HG03066 (cell line): ENCODE data around the gene PMEPA1.
A peak's percentile ranks its signal among the peaks of the same experiment; 100 is the strongest.

ENCODE experiments used
- ATAC-seq: cut with Tn5 transposase; IDR thresholded peaks from one replicate; pipeline ENCODE4 v1.9.1; 2021; ENCODE audit warnings: low read depth; ENCODE audit not compliant: unreplicated experiment

The PMEPA1 gene, protein sequence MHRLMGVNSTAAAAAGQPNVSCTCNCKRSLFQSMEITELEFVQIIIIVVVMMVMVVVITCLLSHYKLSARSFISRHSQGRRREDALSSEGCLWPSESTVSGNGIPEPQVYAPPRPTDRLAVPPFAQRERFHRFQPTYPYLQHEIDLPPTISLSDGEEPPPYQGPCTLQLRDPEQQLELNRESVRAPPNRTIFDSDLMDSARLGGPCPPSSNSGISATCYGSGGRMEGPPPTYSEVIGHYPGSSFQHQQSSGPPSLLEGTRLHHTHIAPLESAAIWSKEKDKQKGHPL

DNA sequence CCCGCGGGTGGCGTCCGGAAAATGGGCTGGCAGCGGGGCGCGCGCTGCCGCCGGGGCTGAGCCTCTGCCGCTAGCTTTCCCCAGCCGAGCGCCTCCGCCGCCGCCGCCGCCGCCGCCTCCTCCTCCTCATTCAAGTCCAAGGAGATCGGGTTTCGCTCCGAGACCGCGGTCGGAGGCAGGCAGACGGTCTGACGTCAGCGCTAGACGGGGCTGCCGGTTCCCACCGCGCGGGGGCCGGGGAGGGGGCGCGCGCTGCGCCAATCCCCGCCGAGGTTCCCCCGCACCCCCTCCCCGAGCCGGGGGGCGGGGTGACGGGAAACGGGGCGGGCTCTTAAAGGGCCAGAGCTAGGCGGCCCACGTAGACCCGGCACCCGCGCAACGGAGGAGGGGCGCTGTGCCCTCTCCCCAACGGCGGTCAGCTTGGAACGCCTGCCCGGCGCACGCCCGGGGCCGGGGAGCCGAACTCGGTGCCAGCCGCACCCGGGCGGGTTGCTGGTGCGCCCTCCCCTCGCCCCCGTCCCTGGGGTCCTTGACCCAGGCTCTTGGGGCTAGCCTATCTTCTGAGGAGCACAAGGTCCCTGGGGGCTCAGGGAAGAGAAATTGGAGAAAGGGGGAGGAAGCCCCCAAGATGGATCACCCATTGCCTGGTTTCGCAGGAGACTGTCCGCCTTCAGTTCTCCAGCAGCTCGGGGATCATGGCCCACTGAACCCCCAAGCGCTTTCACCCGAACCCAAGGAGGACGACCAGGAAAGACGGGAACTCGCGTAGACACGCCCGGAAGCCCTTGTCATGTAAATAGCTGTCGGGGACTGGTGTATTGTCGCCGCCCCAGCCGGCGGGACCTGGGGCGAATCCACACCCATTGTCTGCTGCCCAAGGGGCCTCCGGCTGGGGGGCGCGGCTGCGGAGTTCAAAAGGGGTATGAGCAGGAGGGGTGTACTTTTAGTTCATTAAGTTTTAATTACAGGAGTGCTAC, at the start of gene PMEPA1:
Gene PMEPA1 (minus strand): TSS at position 193 of the 977 bp plus-strand sequence. CDS start 433 bp downstream, outside the sequence.
- ATAC-seq: peak; percentile 64

DNA sequence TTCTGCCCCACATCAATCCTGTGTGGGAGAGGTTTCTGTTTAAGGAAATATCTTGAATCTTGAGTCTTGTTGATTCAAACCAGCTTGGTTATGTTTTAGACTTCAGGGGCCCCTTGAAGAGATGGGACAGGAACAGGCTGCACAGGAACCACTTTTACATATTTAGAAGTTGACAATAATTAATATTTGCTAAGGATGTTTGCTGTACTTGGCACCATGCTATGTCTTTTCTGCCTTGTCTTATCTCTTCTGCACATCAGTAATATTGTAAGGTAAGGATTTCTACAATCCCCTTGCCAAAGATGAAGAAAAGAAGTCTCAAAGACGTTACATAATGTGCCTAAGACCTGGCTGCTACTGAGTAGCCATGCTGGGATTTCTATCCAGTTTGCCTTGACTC, 48.0 kb upstream of the PMEPA1 start:
- ATAC-seq: no peak

- ATAC-seq: no peak
These were observed 47.1 kb upstream of the PMEPA1 start for GRCh38 chr20:57756921-57757320.

GRCh38 chr20:57756213-57756612, 46.4 kb upstream of the PMEPA1 start:
- ATAC-seq: no peak

DNA sequence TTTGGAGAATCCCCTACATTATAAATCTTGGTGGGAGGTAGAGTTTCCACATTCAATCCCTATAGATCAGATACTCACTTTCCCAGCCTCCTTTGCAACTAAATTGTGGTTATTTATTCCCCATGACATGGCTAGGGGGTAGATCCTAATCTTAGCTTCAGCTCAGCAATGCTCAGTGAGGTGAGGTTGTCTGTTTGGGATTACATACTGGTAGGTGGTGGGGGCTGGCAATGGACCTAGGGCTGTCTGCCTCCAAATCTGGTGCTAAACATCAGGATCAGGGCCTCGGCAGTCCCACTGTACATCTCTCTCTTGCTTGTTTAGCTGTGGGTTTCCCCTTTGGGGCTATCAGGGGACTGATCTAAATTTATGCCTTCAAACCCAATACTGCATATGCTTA, 45.8 kb upstream of the PMEPA1 start:
- no peak for ATAC-seq

- no peak for ATAC-seq
These were observed 44.4 kb upstream of the PMEPA1 start for GRCh38 chr20:57754190-57754589.

- ATAC-seq: no peak
These were observed 43.7 kb upstream of the PMEPA1 start for GRCh38 chr20:57753332-57754164.

DNA sequence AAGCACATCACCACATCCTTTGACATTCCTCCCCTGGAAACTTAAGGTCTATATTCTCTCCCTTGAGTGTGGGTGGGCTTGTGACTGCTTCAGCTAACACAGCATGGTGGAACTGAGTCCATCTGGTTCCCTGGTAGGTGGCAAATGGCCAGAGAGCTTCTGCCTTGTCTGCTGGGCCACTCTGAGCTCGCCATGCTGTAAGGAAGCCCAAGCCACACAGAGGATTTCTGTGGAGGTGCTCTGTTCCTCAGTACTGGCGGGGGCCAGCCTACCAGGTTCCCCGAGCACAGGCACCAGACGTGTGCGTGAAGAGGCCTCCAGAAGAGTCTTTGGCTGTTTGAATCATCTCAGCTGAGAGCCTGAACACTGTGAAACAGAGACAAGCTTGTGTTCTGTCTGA, 41.6 kb upstream of the PMEPA1 start:
- no peak for ATAC-seq

GRCh38 chr20:57749869-57750268, 40.1 kb upstream of the PMEPA1 start:
- no peak for ATAC-seq

- no peak for ATAC-seq
These were observed 39.4 kb upstream of the PMEPA1 start for GRCh38 chr20:57749131-57749690.

DNA sequence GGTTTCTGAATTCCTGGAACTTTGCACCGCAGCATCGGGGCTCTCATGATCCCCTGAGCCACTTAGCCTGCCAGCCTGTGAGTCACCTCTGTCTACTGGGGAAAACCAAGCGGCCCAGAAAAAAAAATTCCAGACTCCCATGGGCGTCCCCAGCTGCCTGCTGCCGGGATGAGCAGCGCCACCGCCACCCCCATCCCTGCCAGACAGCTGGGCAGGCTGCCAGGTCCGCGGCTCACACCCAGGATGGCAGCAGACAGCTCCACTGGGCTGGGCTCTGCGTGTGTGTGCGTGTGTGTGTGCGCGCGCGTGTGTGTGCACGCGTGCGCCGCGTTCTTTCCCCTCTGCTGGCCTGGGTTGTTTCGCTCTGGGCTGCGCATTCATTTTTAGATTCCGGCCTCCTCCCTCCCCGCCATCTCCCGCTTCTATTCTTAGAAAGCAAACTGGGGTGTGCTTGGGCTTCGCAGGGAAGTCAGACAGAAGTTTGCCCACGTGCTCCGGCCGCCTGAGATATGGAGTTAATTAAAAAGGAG, 38.9 kb upstream of the PMEPA1 start:
- ATAC-seq: no peak

GRCh38 chr20:57747861-57748481, 38.2 kb upstream of the PMEPA1 start:
- ATAC-seq: no peak

DNA sequence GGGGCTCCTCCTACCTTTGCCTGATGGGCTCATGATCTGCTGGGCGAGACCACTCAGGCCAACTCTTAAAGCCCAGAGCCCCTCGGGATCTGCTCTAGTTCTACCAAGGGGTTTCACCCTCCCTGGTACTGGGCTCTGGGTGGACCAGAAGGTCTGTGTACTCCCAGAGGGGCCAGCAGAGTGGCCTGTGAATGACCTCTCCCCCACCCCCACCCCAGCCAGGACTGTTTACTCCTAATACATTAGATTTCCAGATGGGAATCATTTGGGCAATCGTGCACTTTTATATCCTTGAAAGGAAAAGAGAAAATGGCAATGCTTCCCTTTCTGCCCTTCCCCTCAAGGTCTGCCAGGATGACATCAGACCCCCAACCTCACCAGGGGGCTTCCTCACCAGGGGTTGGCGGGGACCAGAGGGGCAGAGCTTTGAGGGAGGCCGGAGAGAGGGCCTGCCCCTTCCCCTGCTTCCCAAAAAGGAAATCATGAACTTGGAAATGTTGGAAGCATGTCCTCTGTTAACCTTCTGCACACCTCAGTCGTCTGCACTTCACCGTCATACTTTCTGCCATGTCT, 37.1 kb upstream of the PMEPA1 start:
- ATAC-seq: no peak

- no peak for ATAC-seq
These were observed 36.4 kb upstream of the PMEPA1 start for GRCh38 chr20:57746201-57746600.

DNA sequence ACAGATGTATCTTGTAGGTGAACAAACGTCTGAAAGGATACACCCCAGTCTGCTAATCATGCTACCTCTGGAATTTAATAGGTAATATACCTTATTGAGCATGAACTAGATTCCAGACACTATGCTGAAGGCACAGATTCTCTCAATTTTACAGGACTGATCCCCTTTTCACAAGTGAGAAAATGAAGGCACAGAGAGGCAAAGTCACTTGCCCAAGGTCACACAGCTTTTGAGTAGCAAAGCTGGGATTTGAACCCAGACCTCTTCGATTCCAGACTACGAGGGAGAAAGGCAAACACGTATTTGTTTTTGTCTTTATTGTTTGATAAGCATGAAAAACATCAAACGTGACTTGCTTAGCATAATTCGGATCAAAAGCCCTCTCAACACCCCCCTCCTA, 34.4 kb upstream of the PMEPA1 start:
- no peak for ATAC-seq

DNA sequence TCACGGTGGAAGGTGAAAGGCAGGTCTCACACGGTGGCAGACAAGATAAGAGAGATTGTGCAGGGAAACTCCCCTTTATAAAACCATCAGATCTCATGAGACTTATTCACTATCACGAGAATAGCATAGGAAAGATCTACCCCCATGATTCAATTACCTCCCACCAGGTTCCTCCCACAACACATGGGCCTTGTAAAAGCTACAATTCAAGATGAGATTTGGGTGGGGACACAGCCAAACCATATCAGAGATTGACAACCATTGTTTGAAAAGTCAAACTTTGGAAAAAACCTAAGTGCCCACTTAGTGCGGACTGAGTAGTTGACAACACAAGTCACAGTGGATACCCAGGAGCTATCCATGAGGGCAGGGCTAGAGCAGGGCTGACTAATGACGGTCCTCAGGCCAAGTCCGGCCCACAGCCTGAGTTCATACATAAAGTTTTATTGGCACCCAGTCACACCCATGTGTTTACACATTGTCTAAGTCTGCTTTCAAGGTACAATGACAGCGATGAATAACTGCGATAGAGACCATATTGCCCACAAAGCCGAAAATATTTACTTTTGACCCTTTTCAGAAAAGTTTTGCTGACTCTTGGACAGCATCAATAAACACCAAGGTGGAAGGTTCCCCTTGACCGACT, 33.8 kb upstream of the PMEPA1 start:
- ATAC-seq: no peak

DNA sequence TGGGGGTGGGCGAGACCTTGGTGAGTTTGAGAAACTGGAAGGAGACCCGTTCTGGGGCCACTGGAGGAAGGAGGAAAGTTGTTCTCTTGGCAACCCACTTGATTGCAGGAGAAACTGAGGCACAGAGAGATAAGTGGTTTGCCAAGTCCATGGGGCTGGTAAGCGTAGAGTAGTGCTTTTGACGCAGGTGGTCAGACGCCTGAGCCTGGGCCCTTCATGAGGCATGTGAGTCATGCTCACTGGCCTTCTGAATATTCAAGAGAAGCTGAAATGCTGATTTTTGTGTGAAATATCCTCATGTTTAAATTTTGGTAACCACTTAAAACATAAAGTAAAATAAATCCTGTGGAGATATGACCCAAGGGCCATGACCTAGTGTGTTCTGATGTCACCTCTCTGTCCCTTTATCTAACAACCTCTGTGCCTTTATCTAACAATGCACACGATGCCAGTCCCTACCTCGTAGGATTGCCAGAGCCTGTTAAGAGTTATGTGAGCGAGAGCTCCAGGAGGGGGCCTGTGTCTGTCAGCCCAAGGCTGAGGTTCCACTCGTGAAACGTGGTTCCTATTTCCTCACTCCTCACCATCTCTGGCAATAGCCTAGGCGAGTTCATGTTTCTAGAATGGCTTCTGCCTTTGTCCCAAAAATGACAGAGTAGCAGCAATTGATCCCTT, 32.8 kb upstream of the PMEPA1 start:
- ATAC-seq: no peak

- ATAC-seq: no peak
These were observed 28.7 kb upstream of the PMEPA1 start for GRCh38 chr20:57738484-57738883.
